HFF-Myc (cell line): ENCODE data around the gene EARS2.

ENCODE experiments used
- DNase-seq: peaks from one replicate; pipeline ENCODE4 v3.0.0-alpha.2; 2011; ENCODE audit warnings: low read depth; ENCODE audit errors: extremely low read depth
- H3K4me3 ChIP-seq: replicated peaks from 2 replicates; pipeline ENCODE4 v1.5.1; 2011; ENCODE audit warnings: low read depth, mild to moderate bottlenecking, control low read depth, low read length
- CTCF ChIP-seq: IDR thresholded peaks from 2 replicates; pipeline ENCODE4 v1.5.1; 2012; ENCODE audit warnings: mild to moderate bottlenecking, low read depth, low read length, control low read depth; ENCODE audit errors: missing control alignments

The EARS2 gene

GRCh38 chr16:23566724-23567123 is 9.6 kb upstream of the EARS2 start:
- TF ChIP-seq CTCF, result no peak
- no peak overlapping the region for H3K4me3 ChIP-seq
- no peak for DNase-seq

- H3K4me3 ChIP-seq, result no peak overlapping the region
- no peak for TF ChIP-seq CTCF
- DNase-seq, result no peak
These were observed 7.6 kb upstream of the EARS2 start for GRCh38 chr16:23564575-23565363.

GRCh38 chr16:23563186-23563585 is 6.0 kb upstream of the EARS2 start:
- no peak for TF ChIP-seq CTCF
- no peak overlapping the region for H3K4me3 ChIP-seq

GRCh38 chr16:23562505-23562904 is 5.4 kb upstream of the EARS2 start:
- DNase-seq, result no peak
- no peak overlapping the region for H3K4me3 ChIP-seq
- no peak for TF ChIP-seq CTCF

More at GRCh38 chr16:23563186-23563585, 6.0 kb upstream of the EARS2 start:
- DNase-seq, result no peak

- no peak overlapping the region for H3K4me3 ChIP-seq
These were observed 4.4 kb upstream of the EARS2 start for GRCh38 chr16:23561586-23561985.

DNA sequence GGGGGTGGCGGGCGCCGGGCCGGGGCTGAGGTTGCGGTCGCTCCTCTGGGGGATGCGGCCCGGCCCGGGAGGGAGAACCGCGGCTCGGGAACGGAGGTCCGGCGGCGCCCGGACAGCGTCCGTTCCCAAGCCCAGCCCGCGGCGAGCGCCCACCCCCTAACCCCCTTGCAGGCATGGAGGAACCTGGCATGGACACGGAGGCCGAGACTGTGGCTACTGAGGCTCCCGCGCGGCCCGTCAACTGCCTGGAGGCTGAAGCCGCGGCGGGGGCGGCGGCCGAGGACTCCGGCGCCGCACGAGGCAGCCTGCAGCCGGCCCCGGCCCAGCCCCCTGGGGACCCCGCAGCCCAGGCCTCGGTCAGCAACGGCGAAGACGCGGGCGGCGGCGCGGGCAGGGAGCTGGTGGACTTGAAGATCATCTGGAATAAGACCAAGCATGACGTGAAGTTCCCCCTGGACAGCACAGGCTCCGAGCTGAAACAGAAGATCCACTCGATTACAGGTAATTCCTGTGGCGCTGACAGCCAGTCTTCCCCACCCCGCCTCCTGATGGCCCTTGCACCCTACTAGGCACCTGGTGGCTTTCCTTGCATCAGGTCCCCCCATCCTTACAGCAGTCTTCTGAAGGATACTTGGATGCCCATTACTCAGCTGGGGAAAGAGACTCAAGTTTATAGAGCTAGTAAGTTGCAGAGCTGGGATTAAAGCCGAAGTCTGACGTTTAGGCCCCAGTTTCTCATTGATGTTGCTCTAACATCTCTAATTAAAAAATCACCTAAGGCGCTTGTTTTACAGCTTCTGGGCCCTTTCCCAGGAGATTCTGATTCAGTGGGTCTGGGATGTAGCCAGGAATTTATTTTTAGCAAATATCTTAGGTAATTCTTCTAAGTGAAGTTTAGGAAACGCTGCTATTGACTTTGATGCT is 891 bp upstream of the EARS2 start:
- no peak for TF ChIP-seq CTCF
- peak overlapping the region; percentile 73 for H3K4me3 ChIP-seq
- DNase-seq, result no peak

More at GRCh38 chr16:23561586-23561985, 4.4 kb upstream of the EARS2 start:
- DNase-seq, result no peak
- no peak for TF ChIP-seq CTCF
